Measurements from ENCODE around the gene IQUB.
"Not testable (repeated sequence)": the region's sequence is repeated elsewhere in the genome, so short reads cannot be mapped to it uniquely, and the experiment has no call there.

The IQUB gene

DNA sequence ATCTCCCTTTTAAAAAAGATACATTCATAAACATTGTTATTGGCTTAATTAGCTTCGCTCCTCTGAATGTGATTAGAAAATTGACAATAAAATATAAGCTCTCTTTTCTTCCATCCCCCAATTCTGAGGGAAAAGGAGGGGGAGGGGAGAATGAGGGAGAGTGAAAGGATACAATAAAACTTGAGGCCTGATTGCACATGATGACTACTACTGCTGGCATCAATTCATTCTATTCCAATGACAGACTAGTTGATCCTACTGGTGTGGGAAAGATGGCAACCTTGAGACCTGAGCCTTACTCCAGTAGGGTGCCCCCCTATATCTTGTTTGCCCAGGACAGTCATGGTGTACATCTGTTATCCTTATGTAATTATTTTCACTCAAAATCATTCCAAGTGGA, 4.5 kb upstream of the IQUB start:
- DNase-seq, result no peak

DNA sequence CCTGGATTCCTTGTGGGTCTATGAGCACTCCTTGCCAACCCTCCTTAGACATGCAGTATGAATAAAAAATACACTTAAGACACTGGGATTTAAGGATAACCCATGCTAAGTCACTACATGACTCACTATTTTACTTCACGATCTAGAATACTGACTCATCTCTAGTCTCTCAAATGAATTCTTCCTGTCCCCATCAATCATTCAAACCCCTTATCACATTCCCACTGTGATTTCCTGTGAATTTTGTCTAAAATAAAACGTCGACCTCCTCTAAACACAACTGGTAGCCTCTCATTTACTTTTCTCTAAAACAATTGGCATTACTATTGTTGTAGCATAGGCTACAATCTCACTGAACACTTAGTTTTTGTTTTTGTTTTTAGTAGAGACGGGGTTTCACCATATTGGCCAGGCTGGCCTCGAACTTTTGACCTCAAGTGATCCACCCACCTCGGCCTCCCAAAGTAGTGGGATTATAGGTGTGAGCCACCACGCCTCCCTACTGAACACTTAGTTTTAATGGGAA, 3.9 kb upstream of the IQUB start:
- no peak for DNase-seq

DNA sequence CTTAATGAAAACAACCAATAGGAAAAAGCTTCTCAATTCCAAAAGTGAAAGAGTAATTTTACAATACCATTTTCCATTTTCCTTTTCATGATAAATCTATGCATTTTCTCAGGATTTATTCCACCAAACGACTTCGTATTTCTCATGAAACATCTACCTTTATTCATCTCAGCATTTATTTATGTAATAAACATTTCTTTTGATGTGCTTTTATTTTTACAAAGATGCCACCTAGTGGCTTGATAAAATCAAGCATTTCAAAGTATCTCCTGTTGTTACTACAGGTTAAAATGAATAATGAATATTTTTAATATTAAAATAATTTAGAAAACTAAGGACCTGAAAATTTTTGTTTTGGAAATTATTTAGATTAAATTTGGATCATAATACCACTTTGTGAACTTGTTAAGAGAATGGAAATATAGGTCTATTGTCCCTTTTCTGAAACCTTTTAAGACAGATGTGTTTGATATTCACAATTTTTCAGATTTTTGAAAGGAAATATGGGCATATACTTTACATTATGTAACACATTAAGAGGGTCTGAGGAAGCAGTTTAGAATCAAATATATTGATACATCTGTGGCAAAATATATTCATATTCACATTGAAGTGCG, 2.7 kb upstream of the IQUB start:
- no peak for DNase-seq

DNA sequence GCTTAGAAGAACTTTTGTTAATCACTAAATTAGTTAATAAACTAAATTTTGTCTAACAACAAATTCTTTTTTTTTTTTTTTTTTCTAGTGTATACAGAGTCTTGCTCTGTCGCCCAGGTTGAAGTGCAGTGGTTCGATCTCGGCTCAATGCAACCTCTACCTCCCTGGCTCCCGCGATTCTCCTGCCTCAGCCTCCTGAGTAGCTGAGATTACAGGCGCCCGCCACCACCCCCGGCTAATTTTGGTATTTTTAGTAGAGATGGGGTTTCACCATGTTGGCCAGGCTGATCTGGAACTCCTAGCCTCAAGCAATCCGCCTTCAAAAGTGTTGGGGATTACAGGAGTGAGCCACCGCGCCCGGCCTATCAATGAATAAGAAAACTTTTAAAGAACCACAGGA, 1.1 kb upstream of the IQUB start:
- DNase-seq, result no peak

DNA sequence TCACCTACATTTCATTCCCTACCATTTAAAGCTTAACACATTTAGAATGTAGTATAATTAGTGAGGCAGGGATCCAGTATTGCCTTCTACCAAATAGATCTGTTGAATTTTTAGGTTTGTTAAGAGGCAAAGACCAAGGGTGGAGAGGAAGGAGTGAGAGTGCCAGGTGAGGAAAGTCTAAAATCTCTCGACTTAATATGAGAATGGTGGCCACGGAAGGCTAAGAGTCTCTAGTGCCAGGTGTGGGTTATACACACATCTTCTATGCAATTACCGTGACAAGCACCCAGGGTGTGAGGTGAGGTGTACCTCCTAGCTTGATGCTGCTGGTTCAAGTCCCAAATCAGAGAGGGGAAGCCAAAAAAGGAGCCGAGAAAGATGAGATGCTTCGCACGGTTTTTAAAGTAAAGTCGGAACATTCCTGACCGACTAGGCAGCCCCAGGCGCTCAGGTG, 439 bp downstream of the IQUB start:
- no peak for DNase-seq

DNA sequence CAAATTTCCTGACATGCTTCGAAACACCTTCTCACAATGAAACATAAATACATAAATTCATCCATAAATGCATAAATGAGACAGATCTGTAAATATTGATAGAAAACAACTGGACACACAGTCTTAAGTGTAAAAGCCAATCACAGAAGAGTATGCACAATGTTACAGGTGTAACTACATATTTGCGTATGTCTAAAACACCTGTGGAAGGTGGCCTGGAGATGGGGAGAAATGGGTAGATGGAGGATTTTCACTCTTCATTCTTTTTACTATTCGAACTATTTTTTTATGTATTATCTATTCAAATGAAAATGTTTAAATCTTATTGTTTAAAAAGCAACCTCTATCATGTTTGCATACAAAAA, 860 bp downstream of the IQUB start:
- DNase-seq, result no peak

DNA sequence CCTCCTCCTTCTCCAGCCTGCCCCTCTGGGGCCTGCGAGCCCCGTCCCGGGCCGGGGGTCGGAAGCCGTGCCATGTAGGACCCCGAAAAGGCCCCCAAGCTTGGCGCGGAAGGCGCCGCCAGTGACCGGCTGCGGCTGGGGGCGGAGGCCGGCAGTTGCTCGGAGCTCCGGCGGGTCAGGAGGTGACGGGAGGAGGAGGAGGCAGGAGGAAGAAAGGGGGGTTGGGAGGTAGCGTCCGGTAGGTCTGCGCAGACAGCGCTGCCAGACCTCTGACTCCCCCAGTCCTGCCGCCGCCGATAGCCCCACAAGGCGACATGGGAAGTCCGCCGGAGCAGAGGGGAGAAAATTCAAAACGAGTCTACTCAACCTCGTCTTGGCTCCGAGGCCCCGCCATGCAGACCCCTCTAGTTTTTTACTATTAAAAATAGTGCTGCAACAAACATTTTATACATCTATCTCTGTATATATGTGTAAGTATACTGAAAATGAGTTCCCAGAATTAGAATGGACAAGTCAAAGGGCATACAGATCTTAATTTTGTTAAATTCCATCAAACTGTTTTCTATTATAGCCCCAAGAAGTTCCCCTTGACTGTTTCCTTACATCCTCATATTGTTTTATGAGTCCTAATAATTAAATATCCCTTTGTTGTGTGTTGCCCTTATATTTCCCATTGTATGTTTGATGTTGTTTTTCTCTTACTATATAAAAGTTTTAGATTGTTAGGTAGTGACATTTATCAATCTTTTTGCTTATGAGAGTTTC, 1.4 kb downstream of the IQUB start:
- DNase-seq, result not testable (repeated sequence)

DNA sequence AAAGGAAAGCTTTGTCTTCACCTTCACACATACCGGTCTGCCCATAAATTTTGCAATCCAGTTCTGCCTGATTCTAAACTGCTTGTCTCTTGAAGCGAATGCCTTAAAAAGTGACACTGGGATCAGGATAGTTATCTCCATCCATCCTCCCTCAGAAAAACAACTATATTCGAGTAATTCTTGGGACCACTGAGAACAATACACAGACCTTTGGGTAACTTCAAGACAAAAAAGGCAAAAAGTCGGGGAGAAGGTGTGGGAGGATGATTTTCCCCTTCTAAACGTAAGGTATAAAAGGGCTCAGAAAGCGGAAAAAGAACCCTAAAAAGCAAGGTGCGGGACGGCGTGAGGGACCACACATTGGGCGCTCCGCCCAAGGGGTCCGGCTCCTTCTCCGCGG, 2.1 kb downstream of the IQUB start:
- not testable (repeated sequence) for DNase-seq

DNA sequence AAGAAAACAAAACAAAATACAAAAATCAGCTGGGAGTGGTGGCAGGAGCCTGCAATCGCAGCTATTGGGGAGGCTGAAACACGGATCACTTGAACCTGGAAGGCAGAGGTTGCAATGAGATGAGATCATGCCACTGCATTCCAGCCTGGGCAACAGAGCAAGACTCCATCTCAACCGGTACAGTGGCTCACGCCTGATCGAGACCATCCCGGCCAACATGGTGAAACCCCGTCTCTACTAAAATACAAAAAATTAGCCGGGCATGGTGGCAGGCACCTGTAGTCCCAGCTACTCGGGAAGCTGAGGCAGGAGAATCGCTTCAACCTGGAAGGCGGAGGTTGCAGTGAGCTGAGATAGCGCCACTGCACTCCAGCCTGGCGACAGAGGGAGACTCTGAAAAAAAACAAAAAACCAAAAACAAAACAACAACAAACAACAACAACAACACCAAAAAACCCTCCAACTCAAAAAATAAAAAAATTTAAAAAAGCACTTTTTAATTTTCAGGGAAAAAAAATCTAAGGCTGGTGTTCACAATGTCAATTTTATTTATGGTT, 4.3 kb downstream of the IQUB start:
- DNase-seq, result not testable (repeated sequence)

DNA sequence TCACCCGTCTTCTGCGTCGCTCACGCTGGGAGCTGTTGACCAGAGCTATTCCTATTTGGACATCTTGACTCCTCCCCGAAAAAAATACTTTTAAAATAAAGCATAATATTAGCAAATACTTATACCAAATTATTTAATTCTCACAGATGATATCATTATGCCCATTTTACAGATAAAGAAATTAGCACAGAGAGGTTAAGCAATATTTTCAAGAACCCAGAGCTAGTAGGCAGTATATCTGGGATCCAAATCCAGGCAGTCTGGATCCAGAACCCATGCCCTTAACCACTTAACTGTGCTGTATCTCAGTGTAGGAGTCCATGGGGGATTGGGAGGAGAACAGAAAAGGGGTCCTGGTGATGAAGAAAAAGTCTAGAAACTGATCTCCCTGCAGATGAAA, 6.1 kb downstream of the IQUB start:
- no peak for DNase-seq

DNA sequence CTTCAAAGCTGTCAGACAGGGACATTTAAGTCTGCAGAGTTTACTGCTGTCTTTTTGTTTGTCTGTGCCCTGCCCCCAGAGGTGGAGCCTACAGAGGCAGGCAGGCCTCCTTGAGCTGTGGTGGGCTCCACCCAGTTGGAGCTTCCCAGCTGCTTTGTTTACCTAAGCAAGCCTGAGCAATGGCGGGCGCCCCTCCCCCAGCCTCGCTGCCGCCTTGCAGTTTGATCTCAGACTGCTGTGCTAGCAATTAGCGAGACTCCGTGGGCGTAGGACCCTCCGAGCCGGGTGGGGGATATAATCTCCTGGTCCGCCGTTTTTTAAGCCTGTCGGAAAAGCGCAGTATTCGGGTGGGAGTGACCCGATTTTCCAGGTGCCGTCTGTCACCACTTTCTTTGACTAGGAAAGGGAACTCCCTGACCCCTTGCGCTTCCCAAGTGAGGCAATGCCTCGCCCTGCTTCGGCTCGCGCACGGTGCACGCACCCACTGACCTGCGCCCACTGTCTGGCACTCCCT, 6.6 kb downstream of the IQUB start:
- DNase-seq, result not testable (repeated sequence)

DNA sequence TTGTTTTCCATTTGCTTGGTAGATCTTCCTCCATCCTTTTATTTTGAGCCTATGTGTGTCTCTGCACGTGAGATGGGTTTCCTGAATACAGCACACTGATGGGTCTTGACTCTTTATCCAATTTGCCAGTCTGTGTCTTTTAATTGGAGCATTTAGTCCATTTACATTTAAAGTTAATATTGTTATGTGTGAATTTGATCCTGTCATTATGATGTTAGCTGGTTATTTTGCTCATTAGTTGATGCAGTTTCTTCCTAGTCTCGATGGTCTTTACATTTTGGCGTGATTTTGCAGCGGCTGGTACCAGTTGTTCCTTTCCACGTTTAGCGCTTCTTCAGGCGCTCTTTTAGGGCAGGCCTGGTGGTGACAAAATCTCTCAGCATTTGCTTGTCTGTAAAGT, 7.9 kb downstream of the IQUB start:
- DNase-seq, result not testable (repeated sequence)

DNA sequence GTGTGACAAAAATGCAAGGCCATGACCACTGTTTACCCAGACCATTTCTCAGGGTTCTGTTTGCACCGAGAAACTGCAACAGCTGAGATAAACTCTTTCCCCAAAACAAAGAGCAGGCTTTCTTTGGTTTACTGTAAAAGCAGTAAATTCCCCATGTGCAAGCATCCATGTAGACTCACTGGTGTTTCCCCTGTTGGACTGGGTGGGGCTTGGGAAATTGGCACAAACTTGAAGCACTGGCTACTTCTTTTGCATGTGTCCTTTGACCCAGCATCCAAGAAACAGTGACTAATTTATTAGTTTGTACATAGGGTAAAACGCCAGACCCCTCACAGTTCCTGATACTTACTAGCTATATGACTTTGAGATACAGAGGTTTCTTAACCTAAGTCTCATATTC, 12.3 kb downstream of the IQUB start:
- DNase-seq, result no peak

DNA sequence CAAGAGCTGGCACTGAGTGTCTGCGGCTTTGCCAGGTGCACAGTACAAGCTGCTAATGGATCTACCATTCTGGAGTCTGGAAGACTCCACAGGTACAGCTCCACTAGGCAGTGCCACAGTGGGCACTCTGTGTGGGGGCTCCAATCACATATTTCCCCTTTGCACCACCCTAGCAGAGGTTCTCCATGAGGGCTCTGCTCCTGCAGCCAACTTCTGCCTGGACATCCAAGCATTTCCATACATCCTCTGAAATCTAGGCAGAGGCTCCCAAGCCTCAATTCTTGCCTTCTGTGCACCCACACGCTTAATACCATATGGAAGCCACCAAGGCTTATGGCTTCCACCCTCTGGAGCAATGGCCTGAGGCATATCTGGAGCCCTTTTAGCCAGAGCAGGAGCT, 29.2 kb downstream of the IQUB start:
- no peak for DNase-seq

DNA sequence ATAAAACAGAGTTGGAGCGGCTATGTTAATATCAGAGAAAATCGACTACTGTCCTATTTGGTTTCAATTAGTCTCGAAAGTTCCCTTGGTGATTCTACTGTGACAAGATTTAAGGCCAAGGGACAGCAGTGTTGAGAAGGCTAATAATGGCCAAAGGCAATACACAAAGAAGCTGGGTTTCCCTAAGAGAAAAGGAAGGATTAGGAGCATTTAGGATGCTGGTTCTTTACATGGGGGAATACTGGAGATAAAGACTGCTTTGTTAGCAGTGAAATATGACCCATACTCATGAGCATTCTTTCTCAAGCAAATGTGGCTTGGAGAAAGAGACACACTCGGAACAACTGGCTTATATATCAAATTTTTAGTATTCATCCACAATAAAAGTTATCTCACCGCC, 32.2 kb downstream of the IQUB start:
- no peak for DNase-seq

DNA sequence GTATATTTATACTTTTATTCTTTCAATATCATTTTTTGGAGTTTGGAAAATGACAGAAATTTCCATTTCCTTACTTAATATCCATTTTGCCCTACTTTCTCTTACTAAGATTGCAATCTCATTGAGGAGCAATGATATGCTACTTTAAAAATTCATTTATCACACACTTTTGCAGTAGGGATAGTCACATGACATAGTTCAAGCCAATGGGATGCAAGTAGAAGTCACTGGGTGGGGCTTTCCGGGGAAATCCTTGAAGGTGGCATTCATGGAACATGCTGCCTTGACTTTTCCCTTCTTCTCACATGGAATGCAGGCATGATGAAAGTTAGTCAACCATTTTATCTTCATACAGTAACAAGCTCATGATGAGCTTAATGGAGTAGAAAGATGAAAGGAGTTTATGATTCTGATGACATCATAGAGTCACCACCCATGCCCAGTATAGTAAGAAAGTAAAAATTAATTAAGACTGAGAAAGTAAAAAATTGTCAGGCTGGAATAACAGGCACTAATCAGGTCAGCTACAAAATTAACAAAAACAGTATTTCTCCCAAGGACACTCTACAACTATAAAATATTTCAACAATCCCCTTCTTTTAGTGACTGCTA, 33.4 kb downstream of the IQUB start:
- no peak for DNase-seq

DNA sequence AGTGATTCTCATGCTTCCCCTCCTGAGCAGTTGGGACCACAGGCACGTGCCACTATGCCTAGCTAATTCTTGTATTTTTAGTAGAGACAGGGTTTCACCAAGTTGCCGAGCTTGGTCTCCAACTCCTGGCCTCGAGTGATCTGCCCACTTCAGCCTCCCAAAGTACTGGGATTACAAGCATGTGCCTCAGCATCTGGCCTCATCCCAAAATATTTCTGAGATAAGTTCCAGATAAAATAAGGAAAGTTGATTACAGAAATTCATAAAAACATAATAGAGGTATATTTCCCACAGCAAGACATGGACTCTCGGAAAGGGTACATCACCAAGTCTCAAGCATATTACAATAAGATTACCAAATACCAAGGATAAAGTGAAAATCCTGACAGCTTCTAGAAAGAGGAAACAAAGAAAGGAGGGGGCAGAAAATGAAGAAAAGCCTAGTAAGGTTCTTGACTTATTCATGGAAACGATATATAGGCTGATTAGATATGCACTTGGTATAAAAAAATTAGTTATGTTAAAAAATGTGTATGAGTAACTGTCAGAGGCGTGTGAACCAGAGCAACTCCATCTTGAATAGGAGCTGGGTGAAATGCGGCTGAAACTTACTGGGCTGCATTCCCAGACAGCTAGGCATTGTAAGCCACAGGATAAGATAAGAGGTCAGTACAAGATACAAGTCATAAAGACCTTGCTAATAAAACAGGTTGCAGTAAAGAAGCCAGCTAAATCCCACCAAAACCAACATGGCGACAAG, 35.0 kb downstream of the IQUB start:
- no peak for DNase-seq

DNA sequence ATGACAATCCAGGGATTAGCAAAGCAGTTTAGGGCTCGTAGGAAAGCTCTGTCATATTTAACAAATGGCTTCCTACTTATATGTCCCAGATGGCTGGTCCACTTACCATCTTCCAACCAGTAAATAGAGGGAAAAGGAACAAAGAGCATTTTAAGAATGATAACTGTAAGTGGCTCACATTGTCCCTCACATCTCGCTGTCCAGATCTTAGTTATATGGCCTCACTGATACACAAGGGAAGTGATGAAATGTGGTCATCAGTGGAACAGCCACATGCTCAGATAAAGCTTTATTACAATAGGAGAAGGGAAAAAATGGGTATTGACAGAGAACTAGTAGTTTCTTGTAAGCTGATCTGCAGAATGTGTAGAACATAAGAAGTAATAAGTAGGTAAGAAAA, 35.8 kb downstream of the IQUB start:
- DNase-seq, result no peak

DNA sequence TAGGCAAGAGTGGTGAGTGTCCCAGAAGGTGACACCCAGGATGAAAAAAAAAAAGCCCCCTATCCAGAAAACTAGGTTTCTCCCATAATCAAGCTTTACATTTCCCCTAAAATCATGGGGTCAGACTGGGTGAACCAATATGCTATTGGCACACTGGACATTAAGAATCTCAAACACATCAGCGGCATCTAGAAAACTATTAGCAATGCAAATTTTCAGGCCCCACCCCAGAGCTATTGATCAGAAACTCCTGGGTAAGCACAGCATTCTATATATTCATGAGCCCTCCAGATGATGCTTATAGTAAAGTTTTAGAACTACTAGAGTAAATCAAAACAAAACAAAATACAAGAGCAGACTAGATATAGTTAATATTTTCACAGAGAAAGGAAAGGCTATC, 36.4 kb downstream of the IQUB start:
- no peak for DNase-seq

DNA sequence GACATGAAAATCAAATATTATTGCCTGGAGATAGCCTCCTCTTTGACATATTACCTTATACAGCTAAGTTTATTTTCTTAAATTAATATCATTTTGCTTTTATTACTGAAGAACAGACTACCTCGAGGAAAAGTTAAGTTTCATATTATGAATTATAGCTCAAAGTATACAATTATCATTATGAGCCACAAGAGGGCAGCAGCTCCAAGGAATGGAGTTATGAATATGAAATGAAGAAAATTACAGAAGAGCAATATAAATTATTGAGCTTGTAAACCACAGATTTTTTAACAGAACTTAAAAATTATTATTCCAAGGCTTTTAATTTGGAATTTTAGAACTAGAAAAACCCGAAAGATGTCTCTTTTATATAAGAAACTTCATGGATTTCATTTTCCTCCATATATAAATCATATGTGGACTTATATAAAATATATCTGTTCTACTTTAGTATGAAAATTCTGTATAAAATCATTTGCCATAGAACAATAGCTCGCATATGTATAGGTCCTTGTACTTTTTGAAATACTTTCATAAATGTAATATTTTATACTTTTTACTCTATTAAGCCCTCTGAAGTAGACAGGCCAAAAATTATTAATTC, 40.1 kb downstream of the IQUB start:
- DNase-seq, result no peak

DNA sequence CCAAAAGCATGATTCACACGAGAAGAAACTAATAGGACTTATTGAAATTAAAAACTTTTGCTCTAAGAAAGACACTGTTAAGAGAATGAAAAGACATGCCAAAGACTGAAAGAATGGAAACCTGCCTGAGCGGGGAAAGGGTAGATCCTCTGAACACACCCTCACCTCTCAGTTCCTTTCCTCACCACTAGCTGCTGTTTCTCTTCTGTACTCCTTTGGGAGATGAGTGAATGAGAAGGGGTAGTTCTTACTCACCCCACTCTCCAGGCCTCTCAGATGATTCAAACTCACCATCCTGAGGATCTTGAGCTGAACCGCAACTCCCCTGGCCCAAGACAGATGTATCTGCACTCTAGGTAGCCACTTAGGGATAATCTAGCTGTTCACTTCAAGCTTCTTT, 41.9 kb downstream of the IQUB start:
- no peak for DNase-seq

DNA sequence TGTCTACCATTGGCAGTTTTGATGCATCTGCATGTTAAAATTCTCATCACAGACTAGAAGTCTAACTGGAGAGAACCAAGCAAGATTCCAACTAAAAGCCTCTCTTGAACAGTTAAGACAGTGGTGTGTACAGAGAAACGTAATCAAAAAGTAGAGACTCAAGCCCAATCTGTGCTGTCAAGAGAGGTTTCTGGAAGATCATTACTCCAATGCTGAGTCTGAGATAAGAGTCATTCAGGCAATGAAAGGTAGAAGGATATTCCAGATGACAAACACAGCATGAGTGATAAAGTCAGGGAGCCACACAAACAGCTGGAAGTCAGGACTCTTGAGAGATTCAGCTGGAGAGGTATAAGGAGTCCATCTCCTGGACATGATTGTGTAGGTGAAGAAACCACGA, 48.7 kb downstream of the IQUB start:
- DNase-seq, result no peak

DNA sequence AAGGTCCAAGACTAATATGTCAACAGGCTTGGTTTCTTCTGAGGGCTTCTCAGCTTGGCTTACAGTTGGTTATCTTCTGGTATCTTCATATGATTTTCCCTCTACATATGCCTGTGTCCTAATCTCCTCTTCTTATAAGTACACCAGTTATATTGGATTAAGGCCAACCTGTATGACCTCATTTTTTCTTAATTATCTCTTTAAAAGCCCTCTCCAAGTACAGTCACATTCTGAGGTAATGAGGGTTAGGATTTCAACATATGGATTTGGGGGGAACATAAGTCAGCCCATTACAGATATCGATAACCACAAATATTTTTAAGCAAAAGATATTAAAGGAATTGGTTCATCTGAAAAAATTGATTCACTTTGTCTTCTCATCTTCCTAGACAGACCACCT, 49.2 kb downstream of the IQUB start:
- DNase-seq, result no peak
